Fibroblast of lung (primary cell): Measurements from ENCODE around the gene FGF18. TPM values are rescaled to one million over a fixed set of nuclear protein-coding genes. Genes with fewer than 3 reads are reported as not detected.
"Not testable (repeated sequence)": the region's sequence is repeated elsewhere in the genome, so short reads cannot be mapped to it uniquely, and the experiment has no call there.

ENCODE experiments used
- DNase-seq, 2 donors: peaks; one replicate each; pipeline versions ENCODE4 v3.0.0 to v3.0.0-alpha.2; 2010; ENCODE audit warnings: low read depth in 2 of 2
- H2AFZ ChIP-seq: 2 replicates; pipeline ENCODE4 v1.5.1; 2012; ENCODE audit warnings: low read length, control low read depth, inconsistent platforms
- H3K27ac ChIP-seq: 2 replicates; pipeline ENCODE4 v1.5.1; 2011; ENCODE audit warnings: low read length, control low read depth; ENCODE audit not compliant: insufficient read depth
- H3K27me3 ChIP-seq: 2 replicates; pipeline ENCODE4 v1.5.1; 2011; ENCODE audit warnings: mild to moderate bottlenecking, low read length; ENCODE audit not compliant: control insufficient read depth, insufficient read depth
- H3K36me3 ChIP-seq: 2 replicates; pipeline ENCODE4 v1.5.1; 2011; ENCODE audit warnings: low read length; ENCODE audit not compliant: control insufficient read depth, insufficient read depth
- H3K4me1 ChIP-seq: 2 replicates; pipeline ENCODE4 v1.5.1; 2011; ENCODE audit warnings: low read length; ENCODE audit not compliant: control insufficient read depth, insufficient read depth; ENCODE audit errors: extremely low read depth
- H3K4me2 ChIP-seq: 2 replicates; pipeline ENCODE4 v1.5.1; 2011; ENCODE audit warnings: low read length, control low read depth; ENCODE audit not compliant: insufficient read depth; ENCODE audit errors: extremely low read depth
- H3K4me3 ChIP-seq, 4 experiments: fragments of 200-600 bp in 1 of 4; sonication (generic) in 1 of 4; replicated peaks in 1 of 4; 2 replicates each; pipeline ENCODE4 v1.5.1; 2011 to 2016; ENCODE audit warnings: low read length in 4 of 4, low read depth in 3 of 4, mild to moderate bottlenecking in 3 of 4, control low read depth in 2 of 4, inconsistent platforms in 1 of 4, mixed read lengths in 1 of 4; ENCODE audit not compliant: insufficient read depth in 1 of 4; ENCODE audit errors: control extremely low read depth in 1 of 4
- H3K79me2 ChIP-seq: 2 replicates; pipeline ENCODE4 v1.5.1; 2012; ENCODE audit warnings: mild to moderate bottlenecking, low read length, inconsistent platforms; ENCODE audit not compliant: control insufficient read depth, insufficient read depth
- H3K9ac ChIP-seq: 2 replicates; pipeline ENCODE4 v1.5.1; 2011; ENCODE audit warnings: mild to moderate bottlenecking, low read length, control low read depth; ENCODE audit not compliant: insufficient read depth
- H3K9me3 ChIP-seq: 2 replicates; pipeline ENCODE4 v1.5.1; 2012; ENCODE audit warnings: low read depth, low read length; ENCODE audit not compliant: control insufficient read depth, insufficient read depth
- H4K20me1 ChIP-seq: 2 replicates; pipeline ENCODE4 v1.5.1; 2011; ENCODE audit warnings: low read length; ENCODE audit not compliant: control insufficient read depth, insufficient read depth; ENCODE audit errors: extremely low read depth
- EZH2 ChIP-seq: IDR thresholded peaks from 2 replicates; pipeline ENCODE4 v1.5.1; 2012; ENCODE audit warnings: low read length, control low read depth, mild to moderate bottlenecking; ENCODE audit errors: missing control alignments
- polyA plus RNA-seq, 2 donors: library from polyadenylated mRNA; depleted of rRNA in 1 of 2; stranded (reverse) in 1 of 2; unstranded in 1 of 2; fragments of >200 nt; gene quantifications; 2 replicates each; pipeline ENCODE4 v1.2.1, GENCODE V29; 2011 to 2012; ENCODE audit warnings: missing spikeins in 1 of 2
- total RNA-seq: library from RNA; depleted of rRNA; stranded (reverse); fragments of >200 nt; gene quantifications from 2 replicates; pipeline ENCODE4 v1.2.1, GENCODE V29; 2014
- TF ChIP-seq, protein P1 (sequence below), 2 donors: IDR thresholded peaks in 1 of 2; conservative IDR thresholded peaks in 1 of 2; 1 replicate in 1 of 2; 2 replicates in 1 of 2; pipeline ENCODE4 v1.5.1; 2011 to 2012; ENCODE audit warnings: low read length in 2 of 2, control low read depth in 1 of 2, inconsistent platforms in 1 of 2, low read depth in 1 of 2, mild to moderate bottlenecking in 1 of 2

Gene FGF18
- total and polyA plus RNA-seq, 2 donors (not counting 1 experiment from before 2014, with no cell fraction given) = 0.33 to 19.3 TPM

GRCh38 chr5:171400169-171400568 is 19.3 kb upstream of the FGF18 start:
- no peak overlapping the region for H3K4me3 ChIP-seq

GRCh38 chr5:171401167-171401947 is 18.1 kb upstream of the FGF18 start:
- no peak overlapping the region for H3K9ac ChIP-seq
- H3K4me2 ChIP-seq = no peak overlapping the region
- no peak overlapping the region for H3K4me3 ChIP-seq
- no peak overlapping the region for H3K27ac ChIP-seq
- no peak for TF ChIP-seq EZH2
- H3K4me1 ChIP-seq = no peaks in the 10 kb centered on the region
- H3K27me3 ChIP-seq = no peaks in the 10 kb centered on the region
- H3K36me3 ChIP-seq = peaks cover 21% of the 10 kb centered on the region
- peaks cover 5% of the 10 kb centered on the region for H4K20me1 ChIP-seq
- DNase-seq = no peak
- no peaks in the 10 kb centered on the region for H3K9me3 ChIP-seq
- H3K79me2 ChIP-seq = peaks cover 65% of the 10 kb centered on the region
- H2AFZ ChIP-seq = no peak overlapping the region

More at GRCh38 chr5:171400169-171400568, 19.3 kb upstream of the FGF18 start:
- Histone ChIP-seq H3K36me3 (peaks cover 25% of the 10 kb centered on the region), H2AFZ (no peak overlapping the region), H3K27me3 (no peaks in the 10 kb centered on the region), H3K4me1 (no peaks in the 10 kb centered on the region), H3K27ac (no peak overlapping the region), H3K4me2 (no peak overlapping the region), H3K79me2 (peaks cover 67% of the 10 kb centered on the region), H3K9ac (no peak overlapping the region), H4K20me1 (peaks cover 7% of the 10 kb centered on the region), H3K9me3 (no peaks in the 10 kb centered on the region)
- TF ChIP-seq, protein P1, sequence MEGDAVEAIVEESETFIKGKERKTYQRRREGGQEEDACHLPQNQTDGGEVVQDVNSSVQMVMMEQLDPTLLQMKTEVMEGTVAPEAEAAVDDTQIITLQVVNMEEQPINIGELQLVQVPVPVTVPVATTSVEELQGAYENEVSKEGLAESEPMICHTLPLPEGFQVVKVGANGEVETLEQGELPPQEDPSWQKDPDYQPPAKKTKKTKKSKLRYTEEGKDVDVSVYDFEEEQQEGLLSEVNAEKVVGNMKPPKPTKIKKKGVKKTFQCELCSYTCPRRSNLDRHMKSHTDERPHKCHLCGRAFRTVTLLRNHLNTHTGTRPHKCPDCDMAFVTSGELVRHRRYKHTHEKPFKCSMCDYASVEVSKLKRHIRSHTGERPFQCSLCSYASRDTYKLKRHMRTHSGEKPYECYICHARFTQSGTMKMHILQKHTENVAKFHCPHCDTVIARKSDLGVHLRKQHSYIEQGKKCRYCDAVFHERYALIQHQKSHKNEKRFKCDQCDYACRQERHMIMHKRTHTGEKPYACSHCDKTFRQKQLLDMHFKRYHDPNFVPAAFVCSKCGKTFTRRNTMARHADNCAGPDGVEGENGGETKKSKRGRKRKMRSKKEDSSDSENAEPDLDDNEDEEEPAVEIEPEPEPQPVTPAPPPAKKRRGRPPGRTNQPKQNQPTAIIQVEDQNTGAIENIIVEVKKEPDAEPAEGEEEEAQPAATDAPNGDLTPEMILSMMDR (conservative IDR thresholded peaks at IDR 0.05 in 1 of 2, IDR thresholded peaks at IDR 0.05 in 1 of 2; ENCODE audit: low read depth in 1 of 2, low read length in 2 of 2) = no peak
- TF ChIP-seq EZH2 = no peak
- no peak for DNase-seq

GRCh38 chr5:171402751-171403150 is 16.7 kb upstream of the FGF18 start:
- peaks cover 64% of the 10 kb centered on the region for H3K79me2 ChIP-seq
- H4K20me1 ChIP-seq, H3K4me1 ChIP-seq, H3K9me3 ChIP-seq, H2AFZ ChIP-seq, DNase-seq, H3K4me3 ChIP-seq, H3K4me2 ChIP-seq, H3K27me3 ChIP-seq, H3K9ac ChIP-seq, H3K27ac ChIP-seq: not testable (repeated sequence)
- H3K36me3 ChIP-seq = peaks cover 18% of the 10 kb centered on the region

DNA sequence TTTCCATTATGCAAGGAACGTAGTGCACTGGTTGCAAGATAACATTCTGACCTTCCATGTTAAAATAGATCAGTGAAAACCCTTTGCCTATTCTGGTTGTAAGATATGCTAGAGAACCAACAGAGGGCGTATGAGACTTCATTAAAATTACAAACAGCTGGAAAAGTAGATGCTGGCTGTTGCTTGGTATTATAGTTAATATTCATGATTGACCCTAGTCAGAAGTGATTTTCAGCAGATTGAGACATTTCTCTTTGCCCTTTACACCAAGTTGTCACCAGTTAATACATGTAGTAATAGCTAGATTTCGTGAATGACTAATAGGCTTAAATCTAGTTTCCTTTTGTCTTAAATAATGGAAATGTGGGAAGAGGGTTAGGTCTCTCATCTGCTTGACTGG is 13.8 kb upstream of the FGF18 start:
- Histone ChIP-seq H3K27ac (no peak overlapping the region), H3K4me3 (no peak overlapping the region), H3K27me3 (no peaks in the 10 kb centered on the region), H3K79me2 (peaks cover 58% of the 10 kb centered on the region), H3K9ac (no peak overlapping the region), H3K4me2 (no peak overlapping the region), H3K9me3 (no peaks in the 10 kb centered on the region), H3K4me1 (peaks cover 5% of the 10 kb centered on the region), H2AFZ (no peak overlapping the region), H4K20me1 (peaks cover 6% of the 10 kb centered on the region), H3K36me3 (peaks cover 13% of the 10 kb centered on the region)
- TF ChIP-seq, protein P1 (conservative IDR thresholded peaks at IDR 0.05 in 1 of 2, IDR thresholded peaks at IDR 0.05 in 1 of 2; ENCODE audit: low read depth in 1 of 2, low read length in 2 of 2) = peak; percentile 42 to 56
- no peak for TF ChIP-seq EZH2
- peak; percentile 18 to 55 for DNase-seq
